HepG2 (cell line): Measurements from ENCODE around the gene GPRC5D. TPM values are rescaled to one million over a fixed set of nuclear protein-coding genes. Genes with fewer than 3 reads are reported as not detected.

ENCODE experiments used
- ARNT ChIP-seq: fragments of 450-650 bp; IDR thresholded peaks from 2 replicates; pipeline ENCODE4 v1.6.1; 2017
- BHLHE40 ChIP-seq: IDR thresholded peaks from 2 replicates; pipeline ENCODE4 v1.6.1; 2011; ENCODE audit warnings: low read length, improper control_type of control experiment
- BORCS8-MEF2B ChIP-seq: sonication (generic); formaldehyde crosslinking; IDR thresholded peaks from 2 replicates; pipeline ENCODE4 v1.8.0; 2022; ENCODE audit warnings: mild to moderate bottlenecking, missing genetic modification reagents
- CREM ChIP-seq, 2 experiments: sonication (generic) in 1 of 2; formaldehyde crosslinking in 1 of 2; IDR thresholded peaks; 2 replicates each; pipeline versions ENCODE4 v1.4.0 to v1.6.1; 2016 to 2020; ENCODE audit warnings: antibody characterized with exemption in 1 of 2, mild to moderate bottlenecking in 1 of 2, missing genetic modification reagents in 1 of 2
- ELF1 ChIP-seq: sonication (generic); formaldehyde crosslinking; IDR thresholded peaks from 2 replicates; pipeline ENCODE4 v1.4.0; 2020; ENCODE audit warnings: missing genetic modification reagents
- EZH2 ChIP-seq: conservative IDR thresholded peaks from 2 replicates; pipeline ENCODE4 v1.6.1; 2012; ENCODE audit warnings: mild to moderate bottlenecking, low read depth, low read length, moderate library complexity
- FOXO1 ChIP-seq: sonication (generic); formaldehyde crosslinking; IDR thresholded peaks from 2 replicates; pipeline ENCODE4 v1.4.0; 2020; ENCODE audit warnings: missing genetic modification reagents
- GPN1 ChIP-seq: sonication (generic); formaldehyde crosslinking; IDR thresholded peaks from 2 replicates; pipeline ENCODE4 v1.5.1; 2020; ENCODE audit warnings: missing genetic modification reagents, borderline replicate concordance
- HNRNPL ChIP-seq: fragments of 200-400 bp; formaldehyde crosslinking; IDR thresholded peaks from 2 replicates; pipeline ENCODE4 v1.6.1; 2017; ENCODE audit warnings: mild to moderate bottlenecking, low read depth, low read length
- ISL2 ChIP-seq: sonication (generic); formaldehyde crosslinking; IDR thresholded peaks from 2 replicates; pipeline ENCODE4 v1.5.0; 2020; ENCODE audit warnings: missing genetic modification reagents
- KDM5B ChIP-seq: sonication (generic); formaldehyde crosslinking; IDR thresholded peaks from 2 replicates; pipeline ENCODE4 v1.4.0; 2020; ENCODE audit warnings: missing genetic modification reagents, mild to moderate bottlenecking, borderline replicate concordance
- MXD4 ChIP-seq: IDR thresholded peaks from 2 replicates; pipeline ENCODE4 v1.6.1; 2016; ENCODE audit warnings: mild to moderate bottlenecking, missing biosample characterization, missing genetic modification reagents
- NFE2L2 ChIP-seq: fragments of 150-350 bp; IDR thresholded peaks from 2 replicates; pipeline ENCODE4 v1.6.1; 2014; ENCODE audit warnings: low read length
- NPAS2 ChIP-seq: sonication (generic); formaldehyde crosslinking; IDR thresholded peaks from 2 replicates; pipeline ENCODE4 v1.8.0; 2022; ENCODE audit warnings: mild to moderate bottlenecking, missing genetic modification reagents, borderline replicate concordance
- PHF20 ChIP-seq: sonication (generic); formaldehyde crosslinking; IDR thresholded peaks from 2 replicates; pipeline ENCODE4 v1.5.0; 2020; ENCODE audit warnings: mild to moderate bottlenecking, missing genetic modification reagents
- PLRG1 ChIP-seq: fragments of 450-650 bp; conservative IDR thresholded peaks from 2 replicates; pipeline ENCODE4 v1.6.1; 2016
- ZFP36L1 ChIP-seq: sonication (generic); formaldehyde crosslinking; IDR thresholded peaks from 2 replicates; pipeline ENCODE4 v1.8.0; 2022; ENCODE audit warnings: mild to moderate bottlenecking, missing genetic modification reagents, moderate library complexity
- ZIK1 ChIP-seq: sonication (generic); formaldehyde crosslinking; IDR thresholded peaks from 2 replicates; pipeline ENCODE4 v1.5.0; 2020; ENCODE audit warnings: mild to moderate bottlenecking, low read depth, missing genetic modification reagents, borderline replicate concordance
- ZNF232 ChIP-seq: sonication (generic); formaldehyde crosslinking; IDR thresholded peaks from 2 replicates; pipeline ENCODE4 v1.4.0; 2020; ENCODE audit warnings: missing genetic modification reagents, borderline replicate concordance
- ZNF343 ChIP-seq: sonication (generic); formaldehyde crosslinking; IDR thresholded peaks from 2 replicates; pipeline ENCODE4 v1.4.0; 2020; ENCODE audit warnings: mild to moderate bottlenecking, missing genetic modification reagents
- ZNF558 ChIP-seq: sonication (generic); formaldehyde crosslinking; IDR thresholded peaks from 2 replicates; pipeline ENCODE4 v1.9.0; 2022; ENCODE audit warnings: mild to moderate bottlenecking, missing genetic modification reagents, borderline replicate concordance
- ZNF563 ChIP-seq: sonication (generic); formaldehyde crosslinking; IDR thresholded peaks from 2 replicates; pipeline ENCODE4 v1.8.0; 2022; ENCODE audit warnings: mild to moderate bottlenecking, moderate library complexity, missing genetic modification reagents
- ZNF737 ChIP-seq: sonication (generic); formaldehyde crosslinking; IDR thresholded peaks from 2 replicates; pipeline ENCODE4 v1.5.0; 2020; ENCODE audit warnings: missing genetic modification reagents, mild to moderate bottlenecking, borderline replicate concordance
- ZNF777 ChIP-seq: sonication (generic); formaldehyde crosslinking; IDR thresholded peaks from 2 replicates; pipeline ENCODE4 v1.4.0; 2020; ENCODE audit warnings: missing genetic modification reagents
- ZNF781 ChIP-seq: sonication (generic); formaldehyde crosslinking; IDR thresholded peaks from 2 replicates; pipeline ENCODE4 v1.5.1; 2020; ENCODE audit warnings: borderline replicate concordance, mild to moderate bottlenecking, missing genetic modification reagents; ENCODE audit errors: not compliant biosample characterization
- ZNF878 ChIP-seq: sonication (generic); formaldehyde crosslinking; IDR thresholded peaks from 2 replicates; pipeline ENCODE4 v1.8.1; 2023; ENCODE audit warnings: mild to moderate bottlenecking, missing genetic modification reagents, moderate library complexity
- polyA plus RNA-seq, 8 experiments: library from polyadenylated mRNA; depleted of rRNA in 3 of 8; stranded (reverse) in 7 of 8; unstranded in 1 of 8; fragments of >200 nt; fragmentation: Illumina TruSeq in 4 of 8; extraction: Trizol in 4 of 8; gene quantifications; 2 replicates each; pipeline versions ENCODE4 v1.2.1 to v1.2.3, GENCODE V29; 2011 to 2016; ENCODE audit warnings: low read depth in 4 of 8, missing spikeins in 1 of 8, mixed read lengths in 1 of 8; ENCODE audit not compliant: insufficient read depth in 1 of 8
- total RNA-seq, 5 experiments: library from RNA; depleted of rRNA; stranded (reverse); fragments of >200 nt; fragmentation: Illumina TruSeq; extraction: Trizol; gene quantifications; 2 replicates each; pipeline ENCODE4 v1.2.3, GENCODE V29; 2016; ENCODE audit warnings: low read depth in 1 of 5
- TF ChIP-seq, protein P1 (sequence below): sonication (generic); formaldehyde crosslinking; IDR thresholded peaks from 2 replicates; pipeline ENCODE4 v1.4.0; 2020; ENCODE audit warnings: missing genetic modification reagents
- TF ChIP-seq, protein P2 (sequence below): sonication (generic); formaldehyde crosslinking; IDR thresholded peaks from 2 replicates; pipeline ENCODE4 v1.4.0; 2020; ENCODE audit warnings: missing genetic modification reagents
- TF ChIP-seq, protein P3 (sequence below): sonication (generic); formaldehyde crosslinking; IDR thresholded peaks from 2 replicates; pipeline ENCODE4 v1.5.1; 2020; ENCODE audit warnings: missing genetic modification reagents, mild to moderate bottlenecking, borderline replicate concordance

The GPRC5D gene
- total and polyA plus RNA-seq, 2 of the 13 experiments (the other 11 are each of a cell fraction or from before 2014, with no cell fraction given), result not detected

DNA sequence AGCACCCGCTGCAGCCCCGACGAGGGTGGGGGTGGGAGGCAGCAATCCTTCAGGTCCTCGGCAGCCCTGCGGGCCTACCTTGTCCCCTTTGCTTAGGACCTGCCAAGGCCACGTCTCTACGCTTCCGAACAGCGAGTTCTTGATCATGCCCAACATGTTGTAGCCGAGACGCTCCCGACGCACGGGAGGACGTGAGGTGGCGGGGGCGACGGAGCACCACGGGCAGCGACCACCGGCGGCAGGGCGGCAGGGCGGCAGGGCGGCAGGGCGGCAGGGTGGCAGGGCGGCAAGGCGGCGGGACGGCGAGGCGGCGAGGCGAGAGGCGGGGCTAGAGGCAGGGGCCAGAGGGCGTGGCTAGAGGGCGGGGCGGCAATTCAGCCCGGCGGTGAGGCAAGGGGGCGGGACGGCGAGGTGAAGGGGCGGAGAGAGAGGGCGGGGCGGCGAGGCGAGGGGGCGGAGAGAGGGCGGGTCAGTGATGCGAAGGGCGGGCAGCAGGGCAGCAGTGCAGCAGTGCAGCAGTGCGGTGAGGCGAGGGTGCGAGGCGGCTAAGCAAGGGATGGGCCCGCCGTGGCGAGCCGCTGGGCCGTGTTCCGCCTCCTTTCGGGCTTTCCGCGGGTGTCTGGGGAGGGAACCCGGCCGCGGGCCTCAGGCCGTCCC lies 48.1 kb upstream of the GPRC5D start, which contains the start of gene HEBP1 (continued):
- TF ChIP-seq ZNF563 (no peak), ZNF878 (CRISPR knock-in tag) (no peak), KDM5B (CRISPR knock-in tag) (peak; percentile 54; the same call in 1 of the 2 replicates), FOXO1 (CRISPR knock-in tag) (no peak), ZNF232 (CRISPR knock-in tag) (no peak), ZIK1 (CRISPR knock-in tag) (no peak), PLRG1 (no peak), BORCS8-MEF2B (CRISPR knock-in tag) (no peak; the same call in 1 of the 2 replicates), CREM (IDR thresholded peaks at IDR 0.05) (no peak), CREM (CRISPR knock-in tag; IDR thresholded peaks at IDR 0.05) (no peak), ZNF558 (CRISPR knock-in tag) (no peak), ELF1 (CRISPR knock-in tag) (no peak), ISL2 (CRISPR knock-in tag) (no peak), GPN1 (CRISPR knock-in tag) (no peak), ZNF777 (CRISPR knock-in tag) (no peak; the same call in 1 of the 2 replicates), ZNF343 (CRISPR knock-in tag) (no peak), ZNF781 (CRISPR knock-in tag) (no peak), ZFP36L1 (CRISPR knock-in tag) (no peak), NFE2L2 (no peak), HNRNPL (no peak), EZH2 (no peak), NPAS2 (CRISPR knock-in tag) (no peak), MXD4 (no peak; the same call in 1 of the 2 replicates), PHF20 (CRISPR knock-in tag) (no peak), BHLHE40 (no peak), ARNT (no peak), ZNF737 (no peak)
- TF ChIP-seq, protein P1, sequence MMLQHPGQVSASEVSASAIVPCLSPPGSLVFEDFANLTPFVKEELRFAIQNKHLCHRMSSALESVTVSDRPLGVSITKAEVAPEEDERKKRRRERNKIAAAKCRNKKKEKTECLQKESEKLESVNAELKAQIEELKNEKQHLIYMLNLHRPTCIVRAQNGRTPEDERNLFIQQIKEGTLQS (CRISPR knock-in tag), result no peak
- TF ChIP-seq, protein P2, sequence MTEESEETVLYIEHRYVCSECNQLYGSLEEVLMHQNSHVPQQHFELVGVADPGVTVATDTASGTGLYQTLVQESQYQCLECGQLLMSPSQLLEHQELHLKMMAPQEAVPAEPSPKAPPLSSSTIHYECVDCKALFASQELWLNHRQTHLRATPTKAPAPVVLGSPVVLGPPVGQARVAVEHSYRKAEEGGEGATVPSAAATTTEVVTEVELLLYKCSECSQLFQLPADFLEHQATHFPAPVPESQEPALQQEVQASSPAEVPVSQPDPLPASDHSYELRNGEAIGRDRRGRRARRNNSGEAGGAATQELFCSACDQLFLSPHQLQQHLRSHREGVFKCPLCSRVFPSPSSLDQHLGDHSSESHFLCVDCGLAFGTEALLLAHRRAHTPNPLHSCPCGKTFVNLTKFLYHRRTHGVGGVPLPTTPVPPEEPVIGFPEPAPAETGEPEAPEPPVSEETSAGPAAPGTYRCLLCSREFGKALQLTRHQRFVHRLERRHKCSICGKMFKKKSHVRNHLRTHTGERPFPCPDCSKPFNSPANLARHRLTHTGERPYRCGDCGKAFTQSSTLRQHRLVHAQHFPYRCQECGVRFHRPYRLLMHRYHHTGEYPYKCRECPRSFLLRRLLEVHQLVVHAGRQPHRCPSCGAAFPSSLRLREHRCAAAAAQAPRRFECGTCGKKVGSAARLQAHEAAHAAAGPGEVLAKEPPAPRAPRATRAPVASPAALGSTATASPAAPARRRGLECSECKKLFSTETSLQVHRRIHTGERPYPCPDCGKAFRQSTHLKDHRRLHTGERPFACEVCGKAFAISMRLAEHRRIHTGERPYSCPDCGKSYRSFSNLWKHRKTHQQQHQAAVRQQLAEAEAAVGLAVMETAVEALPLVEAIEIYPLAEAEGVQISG, result peak; percentile 45; the same call in 1 of the 2 replicates
- TF ChIP-seq, protein P3, sequence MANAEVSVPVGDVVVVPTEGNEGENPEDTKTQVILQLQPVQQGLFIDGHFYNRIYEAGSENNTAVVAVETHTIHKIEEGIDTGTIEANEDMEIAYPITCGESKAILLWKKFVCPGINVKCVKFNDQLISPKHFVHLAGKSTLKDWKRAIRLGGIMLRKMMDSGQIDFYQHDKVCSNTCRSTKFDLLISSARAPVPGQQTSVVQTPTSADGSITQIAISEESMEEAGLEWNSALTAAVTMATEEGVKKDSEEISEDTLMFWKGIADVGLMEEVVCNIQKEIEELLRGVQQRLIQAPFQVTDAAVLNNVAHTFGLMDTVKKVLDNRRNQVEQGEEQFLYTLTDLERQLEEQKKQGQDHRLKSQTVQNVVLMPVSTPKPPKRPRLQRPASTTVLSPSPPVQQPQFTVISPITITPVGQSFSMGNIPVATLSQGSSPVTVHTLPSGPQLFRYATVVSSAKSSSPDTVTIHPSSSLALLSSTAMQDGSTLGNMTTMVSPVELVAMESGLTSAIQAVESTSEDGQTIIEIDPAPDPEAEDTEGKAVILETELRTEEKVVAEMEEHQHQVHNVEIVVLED, result no peak
